Right renal cortex interstitium (tissue), 3 donors: Measurements from ENCODE around the gene CIAO3. TPM values are rescaled to one million over a fixed set of nuclear protein-coding genes. Genes with fewer than 3 reads are reported as not detected.
"Not testable (repeated sequence)": the region's sequence is repeated elsewhere in the genome, so short reads cannot be mapped to it uniquely, and the experiment has no call there.

Source experiments
- DNase-seq, 3 donors: peaks; one replicate each; pipeline ENCODE4 v3.0.0-alpha.2; 2013; ENCODE audit warnings: low read depth in 3 of 3, low spot score in 2 of 3
- polyA plus RNA-seq, 3 donors: library from polyadenylated mRNA; unstranded; fragments of 120-200 nt; gene quantifications; one replicate each; pipeline ENCODE4 v1.2.1, GENCODE V29; 2013; ENCODE audit not compliant: insufficient read length in 3 of 3

The CIAO3 gene
- polyA plus RNA-seq, 3 donors: 18.9 to 23.4 (median 22.8) TPM

DNA sequence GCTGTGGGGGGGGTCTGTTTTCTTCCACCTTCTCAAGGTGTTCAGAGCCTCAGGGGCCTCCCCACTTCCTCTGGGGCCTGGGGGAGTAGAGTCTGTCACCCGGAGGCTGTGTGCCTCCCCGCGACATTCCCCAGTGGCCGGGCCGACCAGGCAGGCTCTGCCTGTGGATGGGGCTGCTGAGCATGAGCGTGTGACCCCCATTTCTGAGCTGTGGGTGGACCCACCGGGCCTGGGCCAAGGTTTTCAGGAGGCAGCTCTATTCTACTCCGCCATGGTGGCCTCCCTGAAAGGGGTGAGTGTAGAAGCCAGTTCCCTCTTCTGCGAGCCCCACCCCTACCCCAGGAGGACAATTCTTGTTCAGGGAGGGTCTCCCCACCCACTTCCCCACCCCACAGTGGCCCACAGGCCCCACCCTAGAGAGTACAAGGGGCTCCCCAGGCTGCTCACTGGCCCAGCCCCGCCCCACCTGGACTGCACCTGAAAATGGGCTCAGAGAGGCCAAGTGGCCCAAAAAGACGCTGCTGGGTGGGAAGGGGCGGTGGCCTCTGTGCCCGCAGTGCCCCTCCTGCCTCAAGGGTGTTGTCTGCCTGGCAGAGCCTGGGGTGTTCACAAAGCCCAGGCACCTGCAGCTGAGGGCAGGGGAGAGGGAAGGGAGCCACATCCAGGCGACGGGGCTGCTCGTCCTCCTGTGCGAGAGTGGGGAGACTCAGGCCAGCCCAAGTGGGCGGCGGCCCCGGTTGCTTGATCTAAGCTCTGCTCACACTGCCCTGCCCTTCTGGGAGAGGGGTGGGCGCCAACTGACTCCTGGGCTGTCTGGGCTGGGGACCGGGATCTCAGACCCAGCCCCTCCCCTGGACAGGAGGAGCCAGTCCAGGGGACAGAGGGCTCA, 21.1 kb upstream of the CIAO3 start:
- DNase-seq: no peak

GRCh38 chr16:760545-761343, 19.9 kb upstream of the CIAO3 start, which contains the start of gene MSLN:
Gene MSLN, plus strand, starts transcription at chr16:760734. Its CDS starts 1,947 bp downstream, at chr16:762681.
- no peak for DNase-seq

GRCh38 chr16:760065-760464, 19.3 kb upstream of the CIAO3 start:
- DNase-seq: no peak

GRCh38 chr16:759110-759910, 18.5 kb upstream of the CIAO3 start:
- DNase-seq: no peak

GRCh38 chr16:756428-756827, 15.6 kb upstream of the CIAO3 start:
- no peak for DNase-seq

GRCh38 chr16:754656-755055, 13.9 kb upstream of the CIAO3 start:
- DNase-seq: no peak

DNA sequence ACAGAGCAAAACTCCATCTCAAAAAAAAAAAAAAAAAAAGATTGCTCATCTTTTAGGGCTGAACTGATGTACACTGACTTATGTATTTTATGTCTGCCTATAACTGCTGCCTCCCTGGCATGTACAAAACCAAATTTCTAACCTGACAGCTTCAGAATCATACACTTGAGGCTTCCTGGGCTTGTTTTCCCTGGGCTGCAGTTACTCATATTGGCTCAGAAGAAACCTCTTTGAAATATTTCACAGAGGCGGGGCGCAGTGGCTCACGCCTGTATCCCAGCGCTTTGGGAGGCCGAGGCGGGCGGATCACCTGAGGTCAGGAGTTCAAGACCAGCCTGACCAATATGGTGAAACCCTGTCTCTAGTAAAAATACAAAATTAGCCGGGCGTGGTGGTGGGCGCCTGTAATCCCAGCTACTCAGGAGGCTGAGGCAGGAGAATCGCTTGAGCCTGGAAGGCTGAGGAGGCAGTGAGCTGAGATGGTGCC, 13.4 kb upstream of the CIAO3 start:
- not testable (repeated sequence) for DNase-seq

- DNase-seq: no peak
Measured at GRCh38 chr16:752007-752312, 11.2 kb upstream of the CIAO3 start.

GRCh38 chr16:751152-752006, 10.6 kb upstream of the CIAO3 start:
- no peak for DNase-seq

DNA sequence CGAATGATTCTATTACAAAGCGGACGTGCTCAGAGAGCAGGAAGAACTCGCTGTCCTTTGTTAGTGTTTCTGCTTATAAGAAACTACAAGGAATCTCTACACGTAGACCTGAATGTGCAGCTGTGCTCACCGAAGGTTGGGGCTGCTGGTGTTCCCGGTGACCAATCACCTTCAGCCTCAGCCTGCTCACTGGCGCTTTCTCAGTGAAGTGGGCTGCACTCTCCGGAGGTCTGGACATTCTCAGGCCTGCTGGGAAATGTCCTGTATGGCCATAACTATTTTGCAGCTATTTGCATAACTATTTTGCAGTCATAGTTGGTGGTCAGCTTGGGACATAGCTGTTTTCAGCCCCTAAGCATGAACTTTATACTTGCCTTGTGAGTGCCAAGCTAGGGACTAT, 9.7 kb upstream of the CIAO3 start:
- DNase-seq: no peak

DNA sequence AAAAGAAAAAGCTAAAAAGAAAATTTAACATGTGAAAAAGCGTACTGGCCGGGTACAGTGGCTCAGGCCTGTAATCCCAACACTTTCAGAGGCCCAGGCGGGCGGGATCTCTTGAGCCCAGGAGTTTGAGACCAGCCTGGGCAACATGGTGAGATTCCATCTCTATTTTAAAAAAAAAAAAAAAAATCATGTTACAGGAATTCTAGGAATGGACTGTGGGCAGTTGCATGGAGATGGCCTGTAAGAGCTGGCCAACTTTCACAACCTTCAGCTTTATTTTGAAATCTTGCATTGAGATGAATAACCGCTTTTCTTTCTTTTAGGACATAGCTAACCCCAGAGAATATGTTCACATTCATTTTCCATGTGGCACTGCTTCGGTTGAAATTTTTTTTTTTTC, 8.2 kb upstream of the CIAO3 start:
- no peak for DNase-seq

GRCh38 chr16:747978-748746, 7.4 kb upstream of the CIAO3 start:
- no peak for DNase-seq

GRCh38 chr16:746637-747036, 5.8 kb upstream of the CIAO3 start:
- no peak for DNase-seq

DNA sequence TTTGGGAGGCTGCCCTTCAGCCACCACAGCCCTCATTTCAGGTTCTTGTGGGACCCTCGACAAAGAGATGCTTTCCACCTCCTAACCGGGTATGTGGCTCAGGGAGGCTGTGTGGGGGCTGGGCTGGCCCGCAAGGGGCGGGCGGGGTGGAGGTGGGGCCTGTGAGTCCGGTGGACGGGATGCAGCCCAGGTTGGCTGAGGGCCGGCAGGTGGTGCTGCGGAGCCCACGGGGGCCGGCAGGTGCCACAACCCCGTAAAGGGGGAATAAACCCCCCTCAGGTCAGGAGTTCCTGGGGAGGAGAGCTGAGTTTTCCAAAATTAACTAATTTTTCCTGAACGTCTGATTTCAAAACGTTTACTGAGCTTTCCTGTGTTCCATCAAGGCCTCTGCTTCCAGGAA, 4.9 kb upstream of the CIAO3 start:
- no peak for DNase-seq

GRCh38 chr16:743794-744500, 3.1 kb upstream of the CIAO3 start:
- DNase-seq: no peak

DNA sequence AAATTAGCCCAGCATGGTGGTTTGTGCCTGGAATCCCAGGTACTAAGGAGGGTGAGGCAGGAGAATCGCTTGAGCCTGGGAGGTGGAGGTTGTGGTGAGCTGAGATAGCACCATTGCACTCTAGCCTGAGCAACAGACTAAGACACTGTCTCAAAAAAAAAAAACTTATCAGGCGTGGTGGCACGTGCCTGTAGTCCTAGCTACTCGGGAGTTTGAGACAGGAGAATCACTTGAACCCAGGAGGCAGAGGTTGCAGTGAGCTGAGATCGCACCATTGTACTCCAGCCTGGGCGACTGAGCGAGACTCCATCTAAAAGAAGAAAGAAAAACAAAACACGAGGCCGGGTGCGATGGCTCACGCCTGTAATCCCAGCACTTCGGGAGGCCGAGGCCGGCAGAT, 2.1 kb upstream of the CIAO3 start:
- DNase-seq: not testable (repeated sequence)

- no peak for DNase-seq
Measured at GRCh38 chr16:741986-742629, 1.3 kb upstream of the CIAO3 start.

DNA sequence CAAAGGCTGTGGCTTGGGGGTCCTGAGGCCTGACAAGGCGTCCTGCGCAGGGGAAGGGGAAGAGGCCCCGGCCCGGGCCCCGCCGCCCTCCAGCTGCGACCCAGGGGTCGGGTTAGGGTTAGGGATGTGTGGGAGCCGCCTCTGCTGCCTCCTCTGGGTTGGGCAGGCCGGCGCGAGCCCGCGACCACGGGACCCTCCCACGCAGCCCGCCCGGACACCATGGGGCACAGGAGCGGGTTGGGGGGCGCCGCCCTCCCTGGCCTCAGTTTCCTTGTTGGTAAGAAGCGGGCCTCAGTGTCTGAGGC, 386 bp downstream of the CIAO3 start:
- DNase-seq: no peak
